ENCODE measurements around the gene ATP9B.
"Not testable (repeated sequence)": the region's sequence is repeated elsewhere in the genome, so short reads cannot be mapped to it uniquely, and the experiment has no call there.

Gene ATP9B

GRCh38 chr18:79317703-79318102 lies 248.5 kb downstream of the ATP9B start:
- H3K27ac Mint-ChIP-seq = peak overlapping the region; percentile 84
- peak overlapping the region; percentile 28 for H3K4me3 Mint-ChIP-seq
- DNase-seq (ENCODE audit: low spot score in 2 of 2) (no peak), ATAC-seq (no peak)
- peaks cover 4% of the 10 kb centered on the region for H3K9me3 Mint-ChIP-seq
- H3K4me1 Mint-ChIP-seq = peaks cover 22% of the 10 kb centered on the region
- H3K36me3 Mint-ChIP-seq = no peaks in the 10 kb centered on the region

- ATAC-seq (peak; percentile 46), DNase-seq (ENCODE audit: low spot score in 2 of 2) (no peak)
- Mint-ChIP-seq H3K9me3 (peaks cover 4% of the 10 kb centered on the region), H3K4me1 (peaks cover 22% of the 10 kb centered on the region), H3K27ac (peak overlapping the region; percentile 84), H3K4me3 (peak overlapping the region; percentile 28), H3K36me3 (no peaks in the 10 kb centered on the region)
These were observed 249.0 kb downstream of the ATP9B start for GRCh38 chr18:79318142-79318673.

- DNase-seq (ENCODE audit: low spot score in 2 of 2) = no peak
- peaks cover 22% of the 10 kb centered on the region for H3K4me1 Mint-ChIP-seq
- H3K27ac Mint-ChIP-seq = no peak overlapping the region
- ATAC-seq = no peak
- no peak overlapping the region for H3K4me3 Mint-ChIP-seq
- no peaks in the 10 kb centered on the region for H3K36me3 Mint-ChIP-seq
- H3K9me3 Mint-ChIP-seq = peaks cover 4% of the 10 kb centered on the region
These were observed 251.1 kb downstream of the ATP9B start for GRCh38 chr18:79320216-79320850.

- peaks cover 3% of the 10 kb centered on the region for H3K36me3 Mint-ChIP-seq
- no peaks in the 10 kb centered on the region for H3K9me3 Mint-ChIP-seq
- H3K27ac Mint-ChIP-seq = no peak overlapping the region
- ATAC-seq = no peak
- peaks cover 30% of the 10 kb centered on the region for H3K4me1 Mint-ChIP-seq
- H3K4me3 Mint-ChIP-seq = no peak overlapping the region
- DNase-seq (ENCODE audit: low spot score in 2 of 2) = no peak
These were observed 252.6 kb downstream of the ATP9B start for GRCh38 chr18:79321625-79322405.

GRCh38 chr18:79322441-79322840 lies 253.2 kb downstream of the ATP9B start:
- peaks cover 9% of the 10 kb centered on the region for H3K36me3 Mint-ChIP-seq
- ATAC-seq (no peak), DNase-seq (ENCODE audit: low spot score in 2 of 2) (no peak)
- H3K9me3 Mint-ChIP-seq = no peaks in the 10 kb centered on the region
- H3K4me1 Mint-ChIP-seq = peaks cover 33% of the 10 kb centered on the region
- H3K4me3 Mint-ChIP-seq = no peak overlapping the region
- no peak overlapping the region for H3K27ac Mint-ChIP-seq

- ATAC-seq = no peak
- DNase-seq (ENCODE audit: low spot score in 2 of 2) = no peak
- Mint-ChIP-seq H3K4me3 (no peak overlapping the region), H3K9me3 (peaks cover 2% of the 10 kb centered on the region), H3K4me1 (peaks cover 30% of the 10 kb centered on the region), H3K36me3 (peaks cover 19% of the 10 kb centered on the region), H3K27ac (no peak overlapping the region)
These were observed 254.3 kb downstream of the ATP9B start for GRCh38 chr18:79323471-79323870.

- peak; percentile 91 for ATAC-seq
- Mint-ChIP-seq H3K27ac (peak overlapping the region; percentile 72), H3K36me3 (peaks cover 39% of the 10 kb centered on the region), H3K9me3 (peaks cover 2% of the 10 kb centered on the region), H3K4me3 (peak overlapping the region; percentile 4), H3K4me1 (peaks cover 20% of the 10 kb centered on the region)
- DNase-seq (ENCODE audit: low spot score in 2 of 2) = no peak
These were observed 257.4 kb downstream of the ATP9B start for GRCh38 chr18:79326413-79327198.

GRCh38 chr18:79327199-79327721 lies 258.1 kb downstream of the ATP9B start:
- ATAC-seq = peak; percentile 86
- peaks cover 2% of the 10 kb centered on the region for H3K9me3 Mint-ChIP-seq

GRCh38 chr18:79327915-79328314 lies 258.7 kb downstream of the ATP9B start:
- peak overlapping the region; percentile 72 for H3K27ac Mint-ChIP-seq
- H3K9me3 Mint-ChIP-seq; DNase-seq (ENCODE audit: low spot score in 2 of 2); ATAC-seq: not testable (repeated sequence)
- peaks cover 20% of the 10 kb centered on the region for H3K4me1 Mint-ChIP-seq
- peak overlapping the region; percentile 4 for H3K4me3 Mint-ChIP-seq
- peaks cover 50% of the 10 kb centered on the region for H3K36me3 Mint-ChIP-seq

More at GRCh38 chr18:79327199-79327721, 258.1 kb downstream of the ATP9B start:
- H3K4me3 Mint-ChIP-seq = peak overlapping the region; percentile 4
- peak overlapping the region; percentile 72 for H3K27ac Mint-ChIP-seq
- DNase-seq (ENCODE audit: low spot score in 2 of 2) = peak; percentile 12 to 57
- peaks cover 45% of the 10 kb centered on the region for H3K36me3 Mint-ChIP-seq
- peaks cover 20% of the 10 kb centered on the region for H3K4me1 Mint-ChIP-seq

- ATAC-seq (no peak), DNase-seq (ENCODE audit: low spot score in 2 of 2) (no peak)
- H3K9me3 Mint-ChIP-seq = peaks cover 2% of the 10 kb centered on the region
- no peak overlapping the region for H3K4me3 Mint-ChIP-seq
- H3K4me1 Mint-ChIP-seq = peaks cover 20% of the 10 kb centered on the region
- H3K27ac Mint-ChIP-seq = no peak overlapping the region
- H3K36me3 Mint-ChIP-seq = peaks cover 50% of the 10 kb centered on the region
These were observed 259.7 kb downstream of the ATP9B start for GRCh38 chr18:79328887-79329286.

- ATAC-seq = no peak
- no peak overlapping the region for H3K27ac Mint-ChIP-seq
These were observed 260.6 kb downstream of the ATP9B start for GRCh38 chr18:79329786-79330185.

GRCh38 chr18:79332646-79333045 lies 263.5 kb downstream of the ATP9B start:
- Mint-ChIP-seq H3K27ac (no peak overlapping the region), H3K4me3 (no peak overlapping the region), H3K9me3 (peaks cover 2% of the 10 kb centered on the region), H3K4me1 (peaks cover 7% of the 10 kb centered on the region), H3K36me3 (peaks cover 49% of the 10 kb centered on the region)
- no peak for DNase-seq (ENCODE audit: low spot score in 2 of 2)
- ATAC-seq = no peak

More at GRCh38 chr18:79329786-79330185, 260.6 kb downstream of the ATP9B start:
- no peak for DNase-seq (ENCODE audit: low spot score in 2 of 2)
- Mint-ChIP-seq H3K36me3 (peaks cover 50% of the 10 kb centered on the region), H3K4me1 (peaks cover 20% of the 10 kb centered on the region), H3K9me3 (peaks cover 2% of the 10 kb centered on the region), H3K4me3 (no peak overlapping the region)

GRCh38 chr18:79333046-79333445 lies 263.9 kb downstream of the ATP9B start:
- peaks cover 3% of the 10 kb centered on the region for H3K4me1 Mint-ChIP-seq
- ATAC-seq (no peak), DNase-seq (ENCODE audit: low spot score in 2 of 2) (no peak)
- H3K36me3 Mint-ChIP-seq = peaks cover 49% of the 10 kb centered on the region
- H3K4me3 Mint-ChIP-seq = no peak overlapping the region
- H3K9me3 Mint-ChIP-seq = peaks cover under 1% of the 10 kb centered on the region
- peak overlapping the region; percentile 73 for H3K27ac Mint-ChIP-seq

GRCh38 chr18:79334496-79335233 lies 265.5 kb downstream of the ATP9B start:
- ATAC-seq (peak; percentile 16), DNase-seq (ENCODE audit: low spot score in 2 of 2) (no peak)
- H3K4me1 Mint-ChIP-seq = no peaks in the 10 kb centered on the region
- no peak overlapping the region for H3K4me3 Mint-ChIP-seq
- peaks cover 53% of the 10 kb centered on the region for H3K36me3 Mint-ChIP-seq
- H3K27ac Mint-ChIP-seq = no peak overlapping the region
- H3K9me3 Mint-ChIP-seq = no peaks in the 10 kb centered on the region

All from stimulated activated effector memory CD8-positive, alpha-beta T cell treated with anti-CD3 and anti-CD28 coated beads, Interleukin-12 subunit alpha, Interleukin-12 subunit beta, amount 100 ng/mL, for 72 hours (primary cell).